HFF-Myc (cell line): ENCODE data around the gene CUX1.

Source experiments
- DNase-seq: peaks from one replicate; pipeline ENCODE4 v3.0.0-alpha.2; 2011; ENCODE audit warnings: low read depth; ENCODE audit errors: extremely low read depth
- H3K4me3 ChIP-seq: replicated peaks from 2 replicates; pipeline ENCODE4 v1.5.1; 2011; ENCODE audit warnings: low read depth, mild to moderate bottlenecking, control low read depth, low read length
- TF ChIP-seq, protein P1 (sequence below): IDR thresholded peaks from 2 replicates; pipeline ENCODE4 v1.5.1; 2012; ENCODE audit warnings: mild to moderate bottlenecking, low read depth, low read length, control low read depth; ENCODE audit errors: missing control alignments

CUX1 gene

DNA sequence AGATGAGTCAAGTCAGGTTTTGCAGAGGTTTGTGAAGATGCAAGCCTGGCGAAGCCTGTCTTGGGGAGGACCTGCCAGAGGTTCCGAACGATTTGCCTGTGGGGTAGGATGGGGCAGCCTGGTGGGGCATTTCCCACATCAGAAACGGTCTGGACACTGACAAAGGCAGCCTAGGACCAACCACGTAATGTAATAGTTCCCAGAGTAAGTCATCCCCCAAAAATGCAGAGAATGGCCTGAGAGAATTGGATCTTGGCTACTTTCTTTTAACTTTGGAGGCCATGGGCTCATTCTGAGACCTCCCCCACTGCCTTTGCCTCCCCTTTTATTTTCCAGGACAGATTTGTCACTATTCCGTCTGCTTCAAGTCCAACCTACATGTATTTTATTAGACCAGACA, 300.3 kb downstream of the CUX1 start:
- TF ChIP-seq, protein P1, sequence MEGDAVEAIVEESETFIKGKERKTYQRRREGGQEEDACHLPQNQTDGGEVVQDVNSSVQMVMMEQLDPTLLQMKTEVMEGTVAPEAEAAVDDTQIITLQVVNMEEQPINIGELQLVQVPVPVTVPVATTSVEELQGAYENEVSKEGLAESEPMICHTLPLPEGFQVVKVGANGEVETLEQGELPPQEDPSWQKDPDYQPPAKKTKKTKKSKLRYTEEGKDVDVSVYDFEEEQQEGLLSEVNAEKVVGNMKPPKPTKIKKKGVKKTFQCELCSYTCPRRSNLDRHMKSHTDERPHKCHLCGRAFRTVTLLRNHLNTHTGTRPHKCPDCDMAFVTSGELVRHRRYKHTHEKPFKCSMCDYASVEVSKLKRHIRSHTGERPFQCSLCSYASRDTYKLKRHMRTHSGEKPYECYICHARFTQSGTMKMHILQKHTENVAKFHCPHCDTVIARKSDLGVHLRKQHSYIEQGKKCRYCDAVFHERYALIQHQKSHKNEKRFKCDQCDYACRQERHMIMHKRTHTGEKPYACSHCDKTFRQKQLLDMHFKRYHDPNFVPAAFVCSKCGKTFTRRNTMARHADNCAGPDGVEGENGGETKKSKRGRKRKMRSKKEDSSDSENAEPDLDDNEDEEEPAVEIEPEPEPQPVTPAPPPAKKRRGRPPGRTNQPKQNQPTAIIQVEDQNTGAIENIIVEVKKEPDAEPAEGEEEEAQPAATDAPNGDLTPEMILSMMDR, result no peak
- no peak overlapping the region for H3K4me3 ChIP-seq
- no peak for DNase-seq

- H3K4me3 ChIP-seq, result no peak overlapping the region
- TF ChIP-seq, protein P1, result no peak
- no peak for DNase-seq
Observed at GRCh38 chr7:102119213-102119651, 301.8 kb downstream of the CUX1 start.

GRCh38 chr7:102119925-102120324, 302.5 kb downstream of the CUX1 start:
- H3K4me3 ChIP-seq, result no peak overlapping the region
- TF ChIP-seq, protein P1, result no peak
- DNase-seq, result no peak

- TF ChIP-seq, protein P1, result no peak
- no peak for DNase-seq
- H3K4me3 ChIP-seq, result no peak overlapping the region
Observed at GRCh38 chr7:102120666-102121195, 303.3 kb downstream of the CUX1 start.

- peak; percentile 26 for DNase-seq
- H3K4me3 ChIP-seq, result no peak overlapping the region
- TF ChIP-seq, protein P1, result no peak
Observed at GRCh38 chr7:102122026-102122425, 304.6 kb downstream of the CUX1 start.

- TF ChIP-seq, protein P1, result no peak
Observed at GRCh38 chr7:102125127-102125596, 307.7 kb downstream of the CUX1 start.

DNA sequence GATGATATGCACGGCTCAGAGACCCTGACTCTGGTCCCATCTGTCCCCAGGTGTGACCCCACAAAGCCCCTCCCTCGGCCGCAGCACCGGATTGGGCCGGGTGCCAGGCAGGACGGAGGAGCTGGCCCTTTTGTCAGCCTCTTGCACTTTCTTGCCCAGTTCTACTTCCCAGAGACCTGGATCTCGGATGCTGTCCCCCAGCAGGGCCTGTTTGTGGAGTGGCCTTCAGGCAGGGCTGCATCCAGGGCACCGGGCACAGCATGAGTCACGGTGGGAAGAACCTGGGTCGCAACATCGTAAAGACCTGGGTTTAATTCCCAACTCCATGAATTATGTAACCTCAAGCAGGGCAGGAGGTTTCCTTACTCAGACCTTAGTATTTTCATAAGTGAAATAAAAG, 310.9 kb downstream of the CUX1 start:
- no peak overlapping the region for H3K4me3 ChIP-seq
- DNase-seq, result no peak
- TF ChIP-seq, protein P1, result no peak

More at GRCh38 chr7:102125127-102125596, 307.7 kb downstream of the CUX1 start:
- H3K4me3 ChIP-seq, result no peak overlapping the region
- DNase-seq, result peak; percentile 54
